Type B pancreatic cell (in vitro differentiated cells): ENCODE data around the gene CDC14A. TPM values are rescaled to one million over a fixed set of nuclear protein-coding genes. Genes with fewer than 3 reads are reported as not detected.

ENCODE experiments used
- DNase-seq: peaks from one replicate; pipeline ENCODE4 v3.0.0; 2021; ENCODE audit warnings: mixed read lengths; ENCODE audit not compliant: unreplicated experiment; ENCODE audit errors: extremely low spot score
- H3K27ac Mint-ChIP-seq: 2 replicates; pipeline ENCODE4 v1.8.0; 2021; ENCODE audit warnings: mild to moderate bottlenecking, mixed read lengths
- H3K27me3 Mint-ChIP-seq: 2 replicates; pipeline ENCODE4 v1.8.0; 2021; ENCODE audit warnings: mixed read lengths
- H3K36me3 Mint-ChIP-seq: 2 replicates; pipeline ENCODE4 v1.8.0; 2021; ENCODE audit warnings: mixed read lengths
- H3K4me1 Mint-ChIP-seq: one replicate; pipeline ENCODE4 v1.8.0; 2021; ENCODE audit warnings: mixed read lengths; ENCODE audit not compliant: unreplicated experiment
- H3K4me3 Mint-ChIP-seq: 2 replicates; pipeline ENCODE4 v1.8.0; 2021; ENCODE audit warnings: mild to moderate bottlenecking, mixed read lengths
- H3K9me3 Mint-ChIP-seq: 2 replicates; pipeline ENCODE4 v1.8.0; 2021; ENCODE audit warnings: mixed read lengths
- CTCF ChIP-seq: fragments of 200-600 bp; sonication (generic); conservative IDR thresholded peaks from 2 replicates; pipeline ENCODE4 v1.5.0; 2021; ENCODE audit warnings: antibody characterized with exemption, mild to moderate bottlenecking
- total RNA-seq: library from RNA; stranded (reverse); gene quantifications from 2 replicates; pipeline ENCODE4 v1.2.1, GENCODE V29; 2021; ENCODE audit warnings: low replicate concordance

Gene CDC14A
- total RNA-seq, 1 donor from 2014 or later: 11.4 TPM

GRCh38 chr1:100413035-100413434 lies 60.7 kb downstream of the CDC14A start:
- peaks cover 28% of the 10 kb centered on the region for H3K4me1 Mint-ChIP-seq
- peaks cover 14% of the 10 kb centered on the region for H3K36me3 Mint-ChIP-seq
- no peak for DNase-seq

GRCh38 chr1:100414693-100415497 lies 62.6 kb downstream of the CDC14A start:
- TF ChIP-seq CTCF: no peak
- no peak for DNase-seq
- Mint-ChIP-seq H3K27me3 (no peaks in the 10 kb centered on the region), H3K27ac (peak overlapping the region; percentile 86), H3K4me3 (peak overlapping the region; percentile 57), H3K36me3 (peaks cover 14% of the 10 kb centered on the region), H3K9me3 (no peaks in the 10 kb centered on the region), H3K4me1 (peaks cover 28% of the 10 kb centered on the region)

More at GRCh38 chr1:100413035-100413434, 60.7 kb downstream of the CDC14A start:
- no peak overlapping the region for H3K27ac Mint-ChIP-seq
- H3K9me3 Mint-ChIP-seq: peaks cover 5% of the 10 kb centered on the region
- H3K4me3 Mint-ChIP-seq: no peak overlapping the region
- H3K27me3 Mint-ChIP-seq: no peaks in the 10 kb centered on the region
- no peak for TF ChIP-seq CTCF

- no peaks in the 10 kb centered on the region for H3K27me3 Mint-ChIP-seq
- peaks cover 14% of the 10 kb centered on the region for H3K36me3 Mint-ChIP-seq
- peak overlapping the region; percentile 19 for H3K4me3 Mint-ChIP-seq
- no peaks in the 10 kb centered on the region for H3K9me3 Mint-ChIP-seq
- TF ChIP-seq CTCF: no peak
- H3K4me1 Mint-ChIP-seq: peaks cover 28% of the 10 kb centered on the region
- no peak for DNase-seq
- peak overlapping the region; percentile 86 for H3K27ac Mint-ChIP-seq
Observed at GRCh38 chr1:100415498-100415778, 63.1 kb downstream of the CDC14A start.

GRCh38 chr1:100419072-100419471 lies 66.8 kb downstream of the CDC14A start:
- Mint-ChIP-seq H3K27ac (no peak overlapping the region), H3K4me1 (peaks cover 12% of the 10 kb centered on the region), H3K27me3 (no peaks in the 10 kb centered on the region), H3K4me3 (no peak overlapping the region), H3K9me3 (no peaks in the 10 kb centered on the region), H3K36me3 (peaks cover 9% of the 10 kb centered on the region)
- DNase-seq: no peak
- TF ChIP-seq CTCF: no peak

GRCh38 chr1:100422065-100422464 lies 69.8 kb downstream of the CDC14A start:
- no peak overlapping the region for H3K27ac Mint-ChIP-seq
- no peak for DNase-seq
- H3K4me1 Mint-ChIP-seq: no peaks in the 10 kb centered on the region
- no peak overlapping the region for H3K4me3 Mint-ChIP-seq
- H3K9me3 Mint-ChIP-seq: no peaks in the 10 kb centered on the region
- H3K36me3 Mint-ChIP-seq: peaks cover 5% of the 10 kb centered on the region
- no peaks in the 10 kb centered on the region for H3K27me3 Mint-ChIP-seq
- no peak for TF ChIP-seq CTCF
